Smooth muscle cell (in vitro differentiated cells): ENCODE results near the gene GDPD3. TPM values are rescaled to one million over a fixed set of nuclear protein-coding genes. Genes with fewer than 3 reads are reported as not detected.

Experiments
- DNase-seq: peaks from one replicate; lab custom pipeline; 2025; ENCODE audit not compliant: unreplicated experiment; lab: John Stamatoyannopoulos, UW
- H2AFZ ChIP-seq: fragments of 200-600 bp; sonication (generic); 2 replicates; pipeline ENCODE4 v1.6.0; 2016; ENCODE audit warnings: antibody characterized with exemption, low read depth, mild to moderate bottlenecking
- H3F3A ChIP-seq: fragments of 200-600 bp; sonication (generic); 2 replicates; pipeline ENCODE4 v1.6.0; 2017; ENCODE audit warnings: antibody characterized with exemption, low read depth
- H3K27ac ChIP-seq: fragments of 200-600 bp; sonication (generic); 2 replicates; pipeline ENCODE4 v1.5.1; 2016; ENCODE audit warnings: low read depth, mild to moderate bottlenecking
- H3K27me3 ChIP-seq: fragments of 200-600 bp; sonication (generic); 2 replicates; pipeline ENCODE4 v1.6.1; 2016; ENCODE audit warnings: low read depth, mild to moderate bottlenecking
- H3K36me3 ChIP-seq: fragments of 200-600 bp; sonication (generic); 2 replicates; pipeline ENCODE4 v1.5.1; 2016; ENCODE audit warnings: low read depth
- H3K4me1 ChIP-seq: fragments of 200-600 bp; sonication (generic); 2 replicates; pipeline ENCODE4 v1.5.1; 2016; ENCODE audit warnings: low read depth
- H3K4me2 ChIP-seq: fragments of 200-600 bp; sonication (generic); 2 replicates; pipeline ENCODE4 v1.6.0; 2016; ENCODE audit warnings: mild to moderate bottlenecking
- H3K4me3 ChIP-seq: fragments of 200-600 bp; sonication (generic); 2 replicates; pipeline ENCODE4 v1.5.1; 2016; ENCODE audit warnings: mild to moderate bottlenecking
- H3K79me2 ChIP-seq: fragments of 200-600 bp; sonication (generic); 2 replicates; pipeline ENCODE4 v1.6.0; 2016; ENCODE audit warnings: low read depth, mild to moderate bottlenecking
- H3K9ac ChIP-seq: fragments of 200-600 bp; sonication (generic); 2 replicates; pipeline ENCODE4 v1.6.0; 2016; ENCODE audit warnings: low read depth
- H3K9me3 ChIP-seq: fragments of 200-600 bp; sonication (generic); replicated peaks from 2 replicates; pipeline ENCODE4 v1.5.1; 2016; ENCODE audit warnings: low read depth
- H4K20me1 ChIP-seq: fragments of 200-600 bp; sonication (generic); 2 replicates; pipeline ENCODE4 v1.6.0; 2016; ENCODE audit warnings: low read depth
- WGBS: methylation state at CpG from one replicate; pipeline ENCODE4 v1.1.7; 2016; ENCODE audit warnings: low lambda C conversion rate; 5-methylcytosine and 5-hydroxymethylcytosine counted together
- polyA plus RNA-seq: library from polyadenylated mRNA; unstranded; fragments of >200 nt; fragmentation: Nextera tagmentation; extraction: Ambion mirVana; gene quantifications from 2 replicates; pipeline ENCODE4 v1.2.1, GENCODE V29; 2016
- total RNA-seq: library from RNA; depleted of rRNA; stranded (reverse); fragments of >200 nt; gene quantifications from 2 replicates; pipeline ENCODE4 v1.2.3, GENCODE V29; 2014
- TF ChIP-seq, protein P1 (sequence below): fragments of 200-600 bp; sonication (generic); IDR thresholded peaks from 2 replicates; pipeline ENCODE4 v1.5.1; 2017; ENCODE audit warnings: borderline replicate concordance, mild to moderate bottlenecking, antibody characterized with exemption; ENCODE audit not compliant: insufficient read depth, poor library complexity, severe bottlenecking

GDPD3 gene
- total and polyA plus RNA-seq, 2 experiments from 2014 or later = 0.85 to 13.4 TPM

GRCh38 chr16:30083216-30084055, 29.9 kb downstream of the GDPD3 start:
- WGBS = 96% methylated on average over 24 of the region's 24 CpGs
- no peak for DNase-seq
- H3K27me3 ChIP-seq = no peaks in the 10 kb centered on the region
- no peaks in the 10 kb centered on the region for H3K9me3 ChIP-seq
- H3F3A ChIP-seq = peaks cover 9% of the 10 kb centered on the region
- TF ChIP-seq, protein P1, sequence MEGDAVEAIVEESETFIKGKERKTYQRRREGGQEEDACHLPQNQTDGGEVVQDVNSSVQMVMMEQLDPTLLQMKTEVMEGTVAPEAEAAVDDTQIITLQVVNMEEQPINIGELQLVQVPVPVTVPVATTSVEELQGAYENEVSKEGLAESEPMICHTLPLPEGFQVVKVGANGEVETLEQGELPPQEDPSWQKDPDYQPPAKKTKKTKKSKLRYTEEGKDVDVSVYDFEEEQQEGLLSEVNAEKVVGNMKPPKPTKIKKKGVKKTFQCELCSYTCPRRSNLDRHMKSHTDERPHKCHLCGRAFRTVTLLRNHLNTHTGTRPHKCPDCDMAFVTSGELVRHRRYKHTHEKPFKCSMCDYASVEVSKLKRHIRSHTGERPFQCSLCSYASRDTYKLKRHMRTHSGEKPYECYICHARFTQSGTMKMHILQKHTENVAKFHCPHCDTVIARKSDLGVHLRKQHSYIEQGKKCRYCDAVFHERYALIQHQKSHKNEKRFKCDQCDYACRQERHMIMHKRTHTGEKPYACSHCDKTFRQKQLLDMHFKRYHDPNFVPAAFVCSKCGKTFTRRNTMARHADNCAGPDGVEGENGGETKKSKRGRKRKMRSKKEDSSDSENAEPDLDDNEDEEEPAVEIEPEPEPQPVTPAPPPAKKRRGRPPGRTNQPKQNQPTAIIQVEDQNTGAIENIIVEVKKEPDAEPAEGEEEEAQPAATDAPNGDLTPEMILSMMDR = no peak
- H3K4me3 ChIP-seq = no peak overlapping the region
- H3K79me2 ChIP-seq = peaks cover 15% of the 10 kb centered on the region
- H4K20me1 ChIP-seq = peaks cover 36% of the 10 kb centered on the region
- no peak overlapping the region for H2AFZ ChIP-seq
- no peak overlapping the region for H3K9ac ChIP-seq
- no peaks in the 10 kb centered on the region for H3K4me1 ChIP-seq
- no peaks in the 10 kb centered on the region for H3K36me3 ChIP-seq
- no peak overlapping the region for H3K27ac ChIP-seq
- no peak overlapping the region for H3K4me2 ChIP-seq

DNA sequence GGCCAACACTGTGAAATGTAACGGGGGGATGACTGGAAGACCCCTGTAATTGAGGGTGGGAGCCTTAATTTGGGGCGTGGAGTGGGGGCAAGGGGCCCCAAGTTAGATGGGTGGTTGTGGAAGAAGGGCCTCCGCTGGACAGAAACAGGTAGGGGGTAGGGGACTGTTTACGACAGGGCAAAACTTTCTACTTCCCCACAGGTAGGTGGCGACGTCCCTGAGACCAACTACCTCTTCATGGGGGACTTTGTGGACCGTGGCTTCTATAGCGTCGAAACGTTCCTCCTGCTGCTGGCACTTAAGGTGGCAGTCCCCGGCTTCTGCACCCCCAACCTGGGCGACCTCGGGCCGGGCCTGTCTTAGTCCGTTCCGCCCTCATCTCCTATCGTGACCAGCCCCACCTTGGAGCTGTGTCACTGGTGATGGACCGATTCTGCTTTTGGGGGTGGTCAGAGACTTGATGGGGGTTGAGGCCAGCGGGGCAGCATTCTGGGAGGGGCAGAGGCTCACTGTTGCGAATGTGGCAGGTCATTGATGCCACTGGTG, 30.7 kb downstream of the GDPD3 start:
- Histone ChIP-seq H3K4me2 (no peak overlapping the region), H3F3A (peaks cover 9% of the 10 kb centered on the region), H3K9me3 (no peaks in the 10 kb centered on the region), H2AFZ (no peak overlapping the region), H3K79me2 (peaks cover 23% of the 10 kb centered on the region), H3K36me3 (no peaks in the 10 kb centered on the region), H3K27ac (no peak overlapping the region), H3K9ac (no peak overlapping the region), H3K4me3 (no peak overlapping the region), H4K20me1 (peaks cover 44% of the 10 kb centered on the region), H3K27me3 (no peaks in the 10 kb centered on the region), H3K4me1 (no peaks in the 10 kb centered on the region)
- no peak for DNase-seq
- TF ChIP-seq, protein P1 = no peak
- WGBS = 94% methylated on average over 20 of the region's 20 CpGs

DNA sequence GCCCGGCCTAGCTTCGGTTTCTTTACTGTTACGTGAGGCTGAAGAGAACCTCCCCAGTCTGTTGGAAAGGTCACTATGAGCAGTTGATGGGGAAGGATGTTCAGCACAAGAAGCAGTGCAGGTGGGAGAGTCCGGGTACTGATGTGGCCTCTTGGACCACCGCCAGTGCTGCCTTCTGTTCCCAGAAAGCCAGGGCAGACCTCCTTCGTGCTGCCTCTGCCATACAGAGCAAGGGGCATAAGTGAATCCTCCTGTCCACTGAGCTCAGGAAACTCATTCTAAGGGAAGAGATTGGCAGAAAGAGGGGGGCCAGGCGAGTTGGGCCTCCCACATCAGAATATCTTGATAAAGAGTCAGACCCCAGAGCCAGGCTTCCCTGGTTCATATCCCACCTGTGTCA, 33.9 kb downstream of the GDPD3 start:
- no peak for DNase-seq
- peaks cover 7% of the 10 kb centered on the region for H3F3A ChIP-seq
- no peak overlapping the region for H3K4me2 ChIP-seq
- H3K9ac ChIP-seq = no peak overlapping the region
- H3K79me2 ChIP-seq = peaks cover 41% of the 10 kb centered on the region
- TF ChIP-seq, protein P1 = no peak
- H3K4me1 ChIP-seq = peaks cover 11% of the 10 kb centered on the region
- H2AFZ ChIP-seq = no peak overlapping the region
- no peaks in the 10 kb centered on the region for H3K36me3 ChIP-seq
- no peak overlapping the region for H3K27ac ChIP-seq
- no peaks in the 10 kb centered on the region for H3K27me3 ChIP-seq
- no peak overlapping the region for H3K4me3 ChIP-seq
- 98% methylated on average over 7 of the region's 7 CpGs for WGBS
- peaks cover 52% of the 10 kb centered on the region for H4K20me1 ChIP-seq
- H3K9me3 ChIP-seq = no peaks in the 10 kb centered on the region
